GM19023 (cell line): ENCODE results near the gene SORBS1.
"Not testable (repeated sequence)": the region's sequence is repeated elsewhere in the genome, so short reads cannot be mapped to it uniquely, and the experiment has no call there.

Experiments
- ATAC-seq: cut with Tn5 transposase; IDR thresholded peaks from one replicate; pipeline ENCODE4 v1.9.1; 2021; ENCODE audit warnings: mild to moderate bottlenecking, moderate library complexity; ENCODE audit not compliant: unreplicated experiment

Gene SORBS1

GRCh38 chr10:95496246-95496911 is 64.8 kb downstream of the SORBS1 start:
- no peak for ATAC-seq

GRCh38 chr10:95493862-95494261 is 67.3 kb downstream of the SORBS1 start:
- ATAC-seq = no peak

GRCh38 chr10:95487994-95488393 is 73.2 kb downstream of the SORBS1 start:
- no peak for ATAC-seq

- ATAC-seq = no peak
These were observed 75.9 kb downstream of the SORBS1 start for GRCh38 chr10:95485056-95485844.

GRCh38 chr10:95482501-95483233 is 78.5 kb downstream of the SORBS1 start:
- no peak for ATAC-seq

- no peak for ATAC-seq
These were observed 80.2 kb downstream of the SORBS1 start for GRCh38 chr10:95480901-95481491.

- no peak for ATAC-seq
These were observed 80.9 kb downstream of the SORBS1 start for GRCh38 chr10:95480102-95480900.

GRCh38 chr10:95478935-95479334 is 82.2 kb downstream of the SORBS1 start:
- ATAC-seq = no peak

- no peak for ATAC-seq
These were observed 83.0 kb downstream of the SORBS1 start for GRCh38 chr10:95478185-95478584.

GRCh38 chr10:95477175-95477520 is 84.0 kb downstream of the SORBS1 start:
- no peak for ATAC-seq

GRCh38 chr10:95476469-95477174 is 84.5 kb downstream of the SORBS1 start:
- ATAC-seq = no peak

GRCh38 chr10:95475827-95476468 is 85.2 kb downstream of the SORBS1 start:
- ATAC-seq = no peak

- no peak for ATAC-seq
These were observed 86.2 kb downstream of the SORBS1 start for GRCh38 chr10:95475003-95475383.

GRCh38 chr10:95474228-95475002 is 86.8 kb downstream of the SORBS1 start:
- ATAC-seq = no peak

GRCh38 chr10:95472304-95473088 is 88.7 kb downstream of the SORBS1 start:
- no peak for ATAC-seq

GRCh38 chr10:95469676-95470075 is 91.5 kb downstream of the SORBS1 start:
- ATAC-seq = no peak

- ATAC-seq = no peak
These were observed 91.9 kb downstream of the SORBS1 start for GRCh38 chr10:95469251-95469650.

- ATAC-seq = not testable (repeated sequence)
These were observed 93.5 kb downstream of the SORBS1 start for GRCh38 chr10:95467642-95468041.
